NCI-H345 (cell line): ENCODE measurements around the gene PRRX2.

Source experiments
- DNase-seq: peaks from one replicate; lab custom pipeline; 2025; lab: John Stamatoyannopoulos, UW

PRRX2 gene

DNA sequence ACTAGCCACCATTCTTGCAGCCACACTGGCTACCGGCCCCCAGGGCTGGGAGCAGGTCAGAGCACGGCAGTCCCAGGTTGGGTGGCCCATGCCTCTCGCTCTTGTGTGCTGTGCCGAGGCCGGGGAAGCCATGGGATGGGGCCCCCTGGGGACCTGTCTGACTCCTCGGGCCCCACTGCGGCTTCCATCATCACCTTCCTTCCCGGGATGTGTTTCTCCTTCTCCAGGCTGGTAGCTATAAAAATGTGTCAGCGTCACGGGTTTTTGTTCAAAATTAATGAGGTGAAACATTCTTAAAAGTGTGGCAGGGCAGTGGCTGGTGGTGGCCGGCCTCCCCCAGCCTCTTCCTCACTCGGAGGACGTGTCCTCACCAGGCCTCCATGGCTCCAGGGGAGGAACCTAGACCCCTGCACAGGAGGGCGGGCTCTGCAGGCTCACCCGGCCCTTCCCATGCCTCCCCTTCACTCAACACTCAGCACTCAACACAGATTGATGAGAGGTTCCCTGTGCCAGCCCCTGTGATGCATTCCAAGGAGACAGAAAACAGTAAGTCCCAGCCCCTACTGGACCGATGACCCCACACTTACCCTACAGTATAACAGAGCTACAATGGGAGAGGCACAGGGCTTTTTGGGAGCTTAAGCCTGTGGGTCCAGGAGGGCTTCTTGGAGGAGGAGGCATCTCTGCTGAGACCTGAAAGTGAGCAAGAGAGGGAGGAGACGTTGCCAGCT lies 44.2 kb downstream of the PRRX2 start:
- no peak for DNase-seq

DNA sequence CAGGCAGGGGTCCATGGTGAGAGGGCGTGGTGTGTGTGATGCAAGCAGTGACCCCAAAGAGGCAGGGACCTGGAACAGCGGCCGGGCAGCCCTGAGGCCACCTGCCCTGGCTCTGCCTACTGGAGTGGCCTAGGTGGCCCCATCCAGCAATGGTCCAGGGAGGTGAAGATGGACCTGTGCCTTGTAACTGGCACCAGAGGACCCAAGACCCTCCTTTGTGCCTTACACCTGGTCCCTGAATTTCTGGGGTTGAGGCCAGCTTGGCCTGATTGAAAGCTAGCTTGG lies 44.7 kb downstream of the PRRX2 start:
- DNase-seq = no peak

DNA sequence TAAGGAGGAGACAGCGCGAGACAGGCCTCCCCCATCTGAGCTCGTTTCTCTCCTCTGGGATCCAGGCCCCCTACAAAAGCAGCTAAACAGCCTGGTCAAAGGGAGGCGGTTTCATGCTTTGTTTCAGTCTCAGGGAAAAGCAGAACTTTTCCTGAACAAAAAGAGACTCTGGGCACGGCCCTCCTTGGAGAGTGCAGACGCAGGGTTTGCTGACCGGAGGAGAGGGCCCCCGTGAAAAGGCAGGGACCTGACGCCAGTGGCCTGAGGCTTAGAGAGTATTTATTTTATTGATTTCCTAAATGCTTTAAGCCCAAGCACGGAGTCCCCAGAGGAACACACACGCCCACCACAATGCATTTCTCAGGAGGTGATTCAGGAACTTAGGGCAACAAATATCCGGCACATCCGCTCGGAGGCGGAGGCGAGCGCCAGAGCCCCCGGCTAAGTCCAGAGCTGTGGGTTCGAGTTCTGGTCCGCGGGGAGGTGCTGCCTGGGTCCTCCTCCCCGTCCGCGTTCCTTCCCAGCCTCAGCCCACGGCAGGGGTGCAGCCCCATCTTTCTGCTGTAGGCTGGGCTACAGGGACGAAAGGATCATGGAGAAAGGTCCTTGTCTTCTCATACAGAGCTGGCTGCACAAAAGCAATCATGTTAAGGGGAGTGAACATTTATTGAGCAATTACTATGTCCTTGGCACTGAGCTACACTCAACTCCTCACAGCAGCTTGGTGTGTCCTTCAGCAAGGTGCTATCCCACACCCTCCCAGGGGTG lies 47.4 kb downstream of the PRRX2 start:
- DNase-seq = no peak

DNA sequence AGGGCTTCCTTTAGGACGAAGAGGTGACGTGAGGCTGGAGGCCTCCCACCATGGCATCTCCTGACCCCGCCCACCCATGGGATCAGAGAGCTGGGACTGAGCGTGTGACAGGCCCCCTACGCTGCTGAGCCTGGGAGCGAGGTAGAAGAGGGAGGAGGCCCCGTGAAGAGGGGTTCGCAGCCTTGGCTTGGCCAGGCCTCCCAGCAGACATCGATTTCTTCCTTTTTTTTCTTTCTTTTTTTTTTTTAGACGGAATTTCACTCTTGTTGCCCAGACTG lies 47.9 kb downstream of the PRRX2 start:
- DNase-seq = no peak

DNA sequence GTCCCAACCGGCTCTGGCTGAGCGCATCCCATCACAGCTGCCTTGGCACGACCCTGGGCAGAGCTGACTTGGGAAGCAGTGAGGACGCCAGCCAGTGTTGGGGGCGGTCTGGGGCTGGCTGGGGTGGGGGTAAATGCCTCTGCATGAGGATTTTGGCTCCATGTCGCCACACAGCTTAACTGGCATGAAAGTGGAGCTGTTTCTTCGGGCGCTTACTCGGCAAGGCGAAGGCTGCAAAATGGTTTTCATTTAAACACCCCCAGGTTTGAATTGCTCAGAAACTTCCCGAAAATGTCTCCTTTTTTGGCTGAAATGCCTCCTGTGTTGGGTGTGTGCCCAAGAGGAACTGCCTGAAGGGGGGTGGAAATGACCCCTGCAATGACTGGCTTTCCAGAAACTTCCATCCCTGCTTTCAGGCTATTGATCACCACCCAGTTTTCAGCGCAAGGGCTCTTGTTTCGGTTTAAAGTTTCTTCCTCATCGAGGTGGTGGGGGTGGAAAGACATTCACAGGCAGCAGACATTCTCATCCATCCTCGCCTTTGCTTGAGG lies 49.1 kb downstream of the PRRX2 start:
- DNase-seq = no peak

DNA sequence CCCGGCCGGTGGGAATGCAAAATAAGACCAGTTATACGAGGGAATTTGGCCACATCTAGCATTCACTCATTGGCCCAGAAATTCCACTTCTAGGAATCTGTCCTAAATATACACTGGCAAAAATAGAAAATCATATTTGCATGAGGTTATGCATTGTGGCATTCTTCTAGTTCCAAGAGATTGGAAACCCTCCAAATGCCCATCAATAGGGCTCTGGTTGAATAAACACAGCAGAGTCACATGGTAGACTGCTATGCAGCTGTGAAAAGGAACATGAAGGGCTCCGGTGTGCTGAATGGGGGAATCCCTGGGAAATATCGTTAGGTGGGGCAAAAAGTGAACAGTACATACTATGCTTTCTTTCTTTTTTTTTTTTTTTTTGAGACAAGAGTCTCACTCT lies 50.6 kb downstream of the PRRX2 start:
- no peak for DNase-seq

DNA sequence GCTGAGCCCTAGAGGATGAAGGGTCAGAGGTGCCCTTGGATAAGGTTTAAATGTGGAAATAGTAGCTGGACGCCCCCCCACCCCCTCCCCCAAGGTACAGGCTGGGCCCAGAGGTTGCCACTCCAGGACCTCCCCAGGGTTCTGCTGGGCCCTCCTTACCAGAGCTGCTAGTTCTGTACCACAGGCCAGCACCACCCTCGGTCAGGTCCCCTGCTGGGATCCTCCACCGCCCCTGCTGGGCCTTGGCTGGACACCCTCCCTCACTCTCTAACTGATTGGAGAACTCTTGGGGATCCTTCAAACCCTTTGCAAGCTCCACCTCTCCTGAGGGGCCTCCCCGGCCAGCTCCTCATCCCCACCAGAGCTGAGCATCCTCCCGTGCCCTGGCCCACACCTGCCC lies 52.5 kb downstream of the PRRX2 start:
- no peak for DNase-seq

DNA sequence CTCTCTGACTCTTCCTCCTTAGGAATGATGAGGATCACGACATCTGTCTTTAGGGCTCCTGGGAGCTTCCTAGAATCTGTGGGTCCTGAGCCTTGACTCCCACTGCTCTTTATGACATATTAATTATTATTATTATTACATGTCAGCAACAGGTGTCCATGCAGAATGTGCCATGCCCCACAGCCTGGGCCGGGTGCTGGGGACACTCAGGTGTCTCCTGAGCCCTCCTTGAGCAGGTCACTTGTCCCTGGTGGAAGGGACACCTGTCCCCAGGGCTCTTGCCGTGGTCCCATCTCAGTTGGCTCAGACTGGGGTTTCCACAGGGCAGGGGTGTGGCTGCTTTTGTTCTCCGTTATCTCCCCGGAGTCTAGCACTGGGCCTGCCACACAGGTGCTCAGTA lies 53.2 kb downstream of the PRRX2 start:
- DNase-seq = no peak

DNA sequence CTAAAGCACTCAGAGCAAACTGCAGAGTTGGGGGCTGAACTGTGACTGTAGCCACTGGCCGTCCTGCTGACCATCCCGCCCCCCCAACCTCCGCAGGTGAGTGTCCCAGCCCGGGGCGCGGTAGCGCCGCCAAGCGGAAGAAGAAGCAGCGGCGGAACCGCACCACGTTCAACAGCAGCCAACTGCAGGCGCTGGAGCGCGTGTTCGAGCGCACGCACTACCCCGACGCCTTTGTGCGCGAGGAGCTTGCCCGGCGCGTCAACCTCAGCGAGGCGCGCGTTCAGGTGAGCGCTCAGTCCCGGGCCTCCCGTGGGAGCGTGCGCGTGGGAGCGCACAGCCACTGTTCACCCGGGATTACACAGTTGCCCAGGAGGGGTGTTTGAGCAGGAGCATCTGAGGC lies 53.7 kb downstream of the PRRX2 start:
- DNase-seq = no peak

DNA sequence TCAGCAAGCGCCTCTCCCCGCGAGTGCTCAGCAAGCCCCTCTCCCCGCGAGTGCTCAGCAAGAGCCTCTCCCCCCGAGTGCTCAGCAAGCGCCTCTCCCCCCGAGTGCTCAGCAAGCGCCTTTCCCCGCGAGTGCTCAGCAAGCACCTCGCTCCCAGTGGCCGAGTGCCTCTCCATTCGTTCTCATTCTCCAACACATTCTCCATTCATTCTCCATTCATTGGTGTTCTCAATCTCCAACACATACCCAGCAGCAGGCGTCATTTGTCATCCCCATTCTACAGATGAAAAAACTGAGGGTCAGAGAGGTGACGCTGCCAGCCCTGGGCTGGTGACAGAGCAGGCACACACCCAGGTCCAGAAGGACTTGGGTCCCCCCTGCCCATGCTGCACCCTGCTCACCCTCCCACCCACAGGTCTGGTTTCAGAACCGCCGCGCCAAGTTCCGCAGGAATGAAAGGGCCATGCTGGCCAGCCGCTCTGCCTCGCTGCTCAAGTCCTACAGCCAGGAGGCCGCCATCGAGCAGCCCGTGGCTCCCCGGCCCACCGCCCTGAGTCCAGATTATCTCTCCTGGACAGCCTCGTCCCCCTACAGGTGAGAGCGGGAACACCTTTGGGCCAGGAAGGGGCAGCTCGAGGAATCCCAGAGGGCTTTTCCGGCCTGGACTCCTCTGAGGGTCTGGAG lies 54.9 kb downstream of the PRRX2 start:
- DNase-seq = no peak

DNA sequence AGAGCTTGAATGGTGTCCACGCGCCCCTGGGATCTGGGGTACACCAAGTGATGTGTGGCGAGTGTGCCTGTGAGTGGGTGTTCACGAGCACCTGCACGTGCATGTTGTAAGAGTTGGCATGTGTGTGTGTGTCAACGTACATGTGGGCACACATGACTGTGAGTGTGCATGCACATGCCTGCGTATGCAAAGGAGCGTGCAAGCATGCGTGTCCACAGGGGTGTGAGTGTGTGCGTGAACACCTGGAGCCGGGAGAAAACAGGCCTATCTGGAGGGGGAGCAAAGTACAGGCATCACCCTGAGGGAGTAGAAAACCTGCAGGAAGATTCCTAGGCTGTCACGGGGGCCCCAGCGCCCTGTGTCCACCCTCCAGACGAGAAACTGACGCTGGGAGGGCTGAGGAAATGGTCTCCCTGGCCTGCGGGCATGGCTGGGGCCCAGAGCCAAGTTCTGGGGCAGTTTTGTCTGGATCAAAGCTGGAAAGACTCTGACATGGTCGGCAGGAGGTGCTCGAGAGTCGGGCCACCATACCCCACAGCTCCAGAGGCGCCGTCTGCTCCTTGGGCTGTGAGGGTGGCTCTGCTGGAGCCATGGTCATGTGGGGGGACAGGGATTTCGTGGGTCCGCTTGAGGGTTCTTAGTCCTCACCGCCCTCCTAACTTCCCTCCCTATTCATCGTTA lies 55.6 kb downstream of the PRRX2 start:
- DNase-seq = no peak

DNA sequence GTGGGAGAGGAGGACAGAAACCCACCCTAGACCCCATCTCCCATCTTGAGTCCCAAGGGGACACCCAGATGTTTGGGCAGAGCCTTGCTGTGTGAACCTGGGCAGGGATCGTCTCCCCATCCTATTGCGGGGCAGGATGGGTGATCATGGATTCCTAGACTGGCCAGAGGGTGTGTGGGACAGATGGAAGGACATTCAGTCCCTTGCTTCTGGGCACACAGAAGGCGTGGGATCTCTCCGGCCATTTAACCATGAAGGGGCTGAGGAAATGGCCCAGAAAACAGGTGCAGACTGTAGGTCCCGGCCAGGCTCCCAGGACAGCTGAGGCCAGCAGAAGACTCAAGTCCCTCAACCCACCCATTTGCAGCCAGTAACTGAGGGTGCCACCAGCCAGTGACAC lies 57.5 kb downstream of the PRRX2 start:
- DNase-seq = no peak

DNA sequence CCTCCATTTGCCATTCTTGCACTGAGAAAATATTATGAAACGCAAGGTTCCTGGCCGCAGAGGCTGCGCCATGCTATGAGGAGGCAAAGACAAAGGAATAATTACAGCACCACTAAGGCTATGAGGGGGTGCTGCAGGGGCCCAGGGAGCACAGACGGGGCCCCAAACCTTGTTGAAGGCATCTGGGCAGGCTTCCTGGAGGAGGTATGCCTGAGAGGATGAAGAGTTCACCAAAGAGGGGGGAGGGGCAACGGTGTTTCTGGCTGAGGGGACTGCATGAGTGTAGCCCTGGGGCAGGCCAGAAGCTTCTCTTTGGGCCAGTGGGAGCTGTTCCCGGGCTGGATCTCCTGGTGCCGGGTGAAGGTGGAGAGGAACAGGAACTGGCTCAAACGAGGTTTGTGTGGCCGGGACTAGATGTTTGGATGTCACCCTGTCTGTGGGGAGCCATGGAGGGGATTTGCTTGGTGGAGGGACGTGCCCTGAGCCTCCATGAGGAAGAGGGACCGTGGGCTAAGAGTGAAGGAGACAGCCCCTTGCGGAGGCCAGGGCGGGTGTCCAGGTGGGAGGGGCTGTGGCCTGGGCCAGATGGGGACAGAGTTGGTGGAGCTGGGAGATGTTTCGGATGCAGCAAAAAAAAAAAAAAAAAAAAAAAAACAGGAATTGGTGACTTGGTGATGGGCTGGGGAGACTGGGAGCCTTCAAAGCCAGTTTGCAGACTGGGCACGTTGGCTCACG lies 59.2 kb downstream of the PRRX2 start:
- no peak for DNase-seq

DNA sequence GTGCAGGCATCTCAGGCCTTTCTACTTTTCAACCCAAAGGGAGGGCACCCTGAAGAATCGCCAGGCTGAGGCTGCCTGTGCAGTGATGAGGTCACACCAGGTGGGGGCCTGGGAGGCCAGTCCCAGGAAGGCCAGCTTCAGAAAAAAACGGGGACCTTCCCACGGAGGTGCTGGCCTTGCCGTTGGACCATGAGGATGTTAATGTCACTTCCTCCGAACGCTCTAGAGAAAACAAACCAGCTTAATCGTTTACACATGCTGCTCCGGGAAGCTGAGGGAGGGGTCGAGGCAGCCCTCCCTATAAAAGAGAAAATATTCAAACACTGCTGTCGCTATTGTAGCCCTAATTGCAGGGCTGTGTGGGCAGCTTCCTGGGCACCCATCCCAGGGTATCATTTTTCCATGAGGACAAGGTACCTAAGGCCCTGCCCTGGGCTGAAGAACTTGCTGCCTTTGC lies 60.4 kb downstream of the PRRX2 start:
- DNase-seq = no peak

DNA sequence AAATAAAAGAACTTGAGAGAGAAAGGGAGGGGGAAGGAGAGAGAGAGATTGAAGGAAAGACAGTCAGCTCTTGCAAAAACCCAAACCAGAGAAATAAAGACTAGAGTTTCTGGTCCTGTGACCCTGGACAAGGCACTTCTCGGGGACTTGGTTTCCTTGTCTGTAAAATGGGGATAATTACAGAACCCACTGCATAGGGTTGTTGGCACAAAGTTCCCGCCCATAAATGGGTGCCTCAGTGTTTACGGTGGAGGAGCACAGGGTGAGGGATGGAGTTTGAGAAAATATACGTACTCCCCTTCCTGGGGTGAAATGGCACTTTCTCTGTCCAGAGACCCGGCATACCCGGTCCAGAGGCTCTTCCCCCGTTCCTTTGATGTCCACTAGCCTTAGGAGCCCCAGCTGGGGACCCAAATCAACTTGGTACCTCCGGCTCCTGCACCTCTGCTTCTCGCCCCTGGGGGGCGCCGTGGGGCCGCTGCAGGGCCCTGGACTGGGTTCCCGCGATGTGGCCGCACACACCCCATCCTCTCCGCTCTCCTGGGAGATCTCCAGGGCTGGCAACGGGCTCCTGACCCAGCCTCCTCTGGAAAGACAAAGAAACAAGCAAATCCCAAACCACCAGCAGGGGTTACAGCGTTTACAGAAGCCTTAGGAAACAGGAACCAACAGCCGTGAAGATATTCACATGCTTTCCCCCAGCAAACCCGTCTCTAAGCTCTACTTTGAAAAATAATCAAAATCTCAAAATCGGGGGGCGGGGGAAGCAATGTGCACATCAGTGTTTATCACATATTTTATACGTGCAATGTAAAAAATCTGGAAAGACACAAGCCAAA lies 61.1 kb downstream of the PRRX2 start:
- DNase-seq = peak; percentile 76

DNA sequence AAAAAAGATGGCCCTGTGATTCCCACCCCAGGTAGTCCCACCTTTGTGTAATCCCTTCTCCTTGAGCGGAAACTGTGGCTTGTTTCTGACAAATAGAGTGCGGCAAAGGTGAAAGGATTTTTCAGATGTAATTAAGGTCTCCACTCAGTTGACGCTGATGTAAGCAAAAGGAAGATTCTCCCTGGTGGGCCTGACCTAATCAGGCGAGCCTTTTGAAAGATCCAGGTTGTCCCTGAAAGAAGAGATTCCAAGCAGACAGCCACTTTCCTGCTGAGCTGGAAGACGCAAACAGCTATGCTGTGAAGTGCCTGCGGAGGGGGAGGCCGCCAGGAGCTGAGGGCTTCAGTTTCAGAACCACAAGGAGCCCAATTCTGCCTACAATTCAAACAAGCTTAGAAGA lies 63.3 kb downstream of the PRRX2 start:
- DNase-seq = no peak

DNA sequence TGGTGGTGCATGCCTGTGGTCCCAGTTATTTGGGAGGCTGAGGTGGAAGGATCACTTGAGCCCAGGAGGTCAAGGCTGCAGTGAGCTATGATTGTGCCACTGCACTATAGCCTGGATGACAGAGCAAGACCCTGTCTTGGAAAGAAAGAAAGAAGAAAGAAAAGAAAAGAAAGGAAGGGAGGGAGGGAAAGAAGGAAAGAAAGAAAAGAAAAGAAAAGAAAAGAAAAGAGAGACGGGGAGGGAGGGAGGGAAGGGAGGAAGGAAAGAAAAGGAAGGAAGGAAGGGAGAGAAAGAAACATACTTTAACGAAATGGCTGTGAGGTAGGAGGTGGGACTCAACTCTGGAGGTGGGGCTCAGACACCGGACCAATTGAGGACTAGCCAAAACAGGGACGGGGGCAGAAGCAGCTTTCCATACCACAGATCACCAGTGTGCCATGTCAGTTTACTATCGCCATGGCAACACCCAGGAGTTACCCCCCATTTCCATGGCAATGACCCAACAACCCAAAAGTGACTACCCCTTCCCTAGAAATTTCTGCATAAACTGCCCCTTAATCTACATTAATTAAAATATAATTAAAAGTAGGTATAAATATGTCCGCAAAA lies 66.1 kb downstream of the PRRX2 start:
- DNase-seq = no peak

DNA sequence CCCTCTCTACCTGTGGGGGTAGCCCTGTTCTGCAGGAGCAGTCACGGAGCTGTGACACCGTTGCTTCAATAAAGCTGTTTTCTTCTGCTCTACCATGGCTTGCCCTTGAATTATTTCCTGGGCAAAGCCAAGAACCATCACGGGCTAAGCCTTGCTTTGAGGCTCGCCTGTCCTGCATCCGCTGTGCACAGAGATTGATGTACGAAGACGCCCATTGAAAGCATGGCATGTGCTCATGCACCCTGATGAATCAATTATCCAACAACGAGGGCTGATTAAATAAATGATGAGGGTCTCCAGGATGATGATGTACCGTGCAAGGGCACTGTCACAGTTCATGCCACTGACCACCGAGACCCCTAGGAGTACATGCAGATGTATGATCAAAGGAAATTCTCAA lies 66.7 kb downstream of the PRRX2 start:
- DNase-seq = no peak

DNA sequence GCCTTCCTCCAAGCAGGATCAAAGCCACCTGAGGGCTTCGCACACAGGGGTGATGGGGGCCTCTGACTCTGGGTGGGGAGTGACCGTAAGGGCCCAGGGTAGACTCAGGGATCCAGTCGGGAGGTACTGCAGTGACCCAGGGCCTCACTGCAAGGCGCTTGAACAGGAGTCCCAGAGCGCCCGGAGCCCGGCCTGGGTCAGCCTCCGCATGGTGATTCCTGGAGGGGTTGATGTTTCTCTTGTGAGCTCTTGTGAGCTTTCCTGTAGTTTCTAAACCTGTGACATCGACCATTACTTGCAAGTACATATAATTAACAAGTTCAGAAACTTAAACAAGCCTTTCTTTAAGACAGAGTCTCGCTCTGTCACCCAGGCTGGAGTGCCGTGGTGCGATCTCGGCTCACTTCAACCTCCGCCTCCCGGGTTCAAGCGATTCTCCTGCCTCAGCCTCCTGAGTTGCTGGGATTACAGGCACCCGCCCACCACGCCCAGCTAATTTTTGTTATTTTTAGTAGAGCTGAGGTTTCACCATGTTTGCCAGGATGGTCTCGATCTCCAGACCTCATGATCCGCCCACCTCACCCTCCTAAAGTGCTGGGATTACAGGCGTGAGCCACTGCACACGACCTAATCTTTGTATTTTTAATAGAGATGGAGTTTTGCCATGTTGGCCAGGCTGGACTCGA lies 67.6 kb downstream of the PRRX2 start:
- DNase-seq = no peak

DNA sequence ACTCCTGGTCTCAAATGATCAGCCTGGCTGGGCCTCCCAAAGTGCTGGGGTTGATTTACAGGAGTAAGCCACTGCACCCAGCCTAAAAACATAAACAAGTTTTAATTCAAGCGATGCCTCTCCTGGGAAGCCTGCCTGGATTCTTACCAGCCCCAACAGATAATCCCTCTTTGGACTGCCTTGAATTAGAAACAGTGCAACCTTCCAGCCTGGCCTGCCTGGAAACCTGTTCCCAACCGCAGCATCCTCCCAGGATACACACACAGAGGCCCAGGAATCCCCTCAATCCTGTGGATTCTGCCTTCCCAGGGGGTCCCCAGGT lies 68.1 kb downstream of the PRRX2 start:
- DNase-seq = no peak
